Activated CD4-positive, alpha-beta T cell treated with anti-CD3 and anti-CD28 coated beads, Interleukin-2, Interleukin-4, amounts not matched to agents 100 ng/mL and 50 ng/mL, durations not matched to agents 16 hours and 8 hours (primary cell): ENCODE results near the gene LAYN.

ENCODE experiments used
- DNase-seq: peaks from one replicate; pipeline ENCODE4 v3.0.0-alpha.2; 2020; ENCODE audit warnings: low spot score

Gene LAYN

GRCh38 chr11:111562692-111563389 lies 22.3 kb downstream of the LAYN start:
- no peak for DNase-seq

GRCh38 chr11:111565114-111565720 lies 24.7 kb downstream of the LAYN start:
- peak; percentile 73 for DNase-seq

GRCh38 chr11:111566324-111566723 lies 25.8 kb downstream of the LAYN start:
- DNase-seq, result no peak

GRCh38 chr11:111569476-111569875 lies 29.0 kb downstream of the LAYN start:
- DNase-seq, result no peak

GRCh38 chr11:111570796-111571195 lies 30.3 kb downstream of the LAYN start:
- no peak for DNase-seq

GRCh38 chr11:111571829-111572501 lies 31.4 kb downstream of the LAYN start:
- DNase-seq, result no peak

- no peak for DNase-seq
Measured at GRCh38 chr11:111572581-111572980, 32.1 kb downstream of the LAYN start.

GRCh38 chr11:111573821-111574249 lies 33.3 kb downstream of the LAYN start:
- no peak for DNase-seq

- no peak for DNase-seq
Measured at GRCh38 chr11:111574373-111575225, 34.1 kb downstream of the LAYN start.

GRCh38 chr11:111575740-111576139 lies 35.2 kb downstream of the LAYN start:
- DNase-seq, result no peak

- no peak for DNase-seq
Measured at GRCh38 chr11:111577821-111578220, 37.3 kb downstream of the LAYN start.

- no peak for DNase-seq
Measured at GRCh38 chr11:111581341-111581740, 40.8 kb downstream of the LAYN start.

GRCh38 chr11:111582163-111582562 lies 41.6 kb downstream of the LAYN start:
- no peak for DNase-seq

- DNase-seq, result no peak
Measured at GRCh38 chr11:111582881-111583280, 42.4 kb downstream of the LAYN start.

GRCh38 chr11:111585371-111585770 lies 44.9 kb downstream of the LAYN start:
- DNase-seq, result no peak

GRCh38 chr11:111586388-111586831 lies 45.9 kb downstream of the LAYN start:
- peak; percentile 38 for DNase-seq

- no peak for DNase-seq
Measured at GRCh38 chr11:111589114-111589513, 48.6 kb downstream of the LAYN start.

- no peak for DNase-seq
Measured at GRCh38 chr11:111589886-111590499, 49.5 kb downstream of the LAYN start.

GRCh38 chr11:111591187-111591960 lies 50.9 kb downstream of the LAYN start:
- DNase-seq, result no peak

GRCh38 chr11:111592491-111592890 lies 52.0 kb downstream of the LAYN start:
- DNase-seq, result no peak

- DNase-seq, result no peak
Measured at GRCh38 chr11:111596319-111596718, 55.8 kb downstream of the LAYN start.
